ENCODE data around the gene CPEB4.

CPEB4 gene

DNA sequence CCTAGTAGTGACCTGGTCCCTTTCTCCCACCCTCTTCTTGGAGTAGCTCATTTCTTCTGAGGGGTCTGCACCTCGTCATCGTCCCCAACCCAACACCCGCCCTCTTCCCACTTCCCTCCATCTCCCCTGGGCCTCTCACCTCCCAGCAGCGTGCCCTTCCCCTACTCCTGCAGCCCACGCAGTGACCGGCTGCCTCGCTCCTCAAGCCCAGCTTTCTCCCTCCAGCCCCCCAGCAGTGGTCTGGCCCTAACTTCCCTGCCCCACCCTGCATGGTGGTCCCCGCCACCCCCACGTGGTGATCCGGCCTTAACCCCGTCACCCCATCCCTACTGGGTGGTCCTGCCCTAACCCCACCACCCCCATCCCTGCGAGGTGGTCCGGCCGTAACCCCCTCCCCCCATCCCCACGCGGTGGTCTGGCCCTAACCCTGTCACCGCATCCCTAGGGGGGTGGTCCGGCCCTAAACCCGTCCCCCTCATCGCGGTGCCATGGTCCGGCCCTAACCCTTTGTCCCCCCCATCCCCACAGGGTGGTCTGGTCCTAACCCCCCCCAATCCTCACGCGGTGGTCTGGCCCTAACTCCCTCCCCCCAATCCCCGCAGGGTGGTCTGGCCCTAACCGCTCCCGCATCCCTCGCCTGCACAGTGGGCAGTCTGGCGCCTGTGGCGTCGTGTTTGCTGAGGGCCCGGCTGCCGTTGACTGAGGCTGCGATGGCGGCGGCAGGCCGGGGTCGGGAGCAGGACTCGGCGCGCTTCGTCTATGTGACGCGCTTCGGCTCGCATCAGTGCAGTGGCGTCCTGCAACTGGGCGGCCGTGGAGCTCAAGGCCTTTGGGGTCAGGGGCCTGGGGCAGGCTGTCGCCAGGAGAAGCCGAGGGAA is 100.6 kb downstream of the CPEB4 start, which contains the start of gene C5orf47:
Gene C5orf47, plus strand, starts transcription at position 617 of the 878 bp plus-strand sequence. Its CDS starts 94 bp downstream, at position 711.
- no peak for DNase-seq

DNA sequence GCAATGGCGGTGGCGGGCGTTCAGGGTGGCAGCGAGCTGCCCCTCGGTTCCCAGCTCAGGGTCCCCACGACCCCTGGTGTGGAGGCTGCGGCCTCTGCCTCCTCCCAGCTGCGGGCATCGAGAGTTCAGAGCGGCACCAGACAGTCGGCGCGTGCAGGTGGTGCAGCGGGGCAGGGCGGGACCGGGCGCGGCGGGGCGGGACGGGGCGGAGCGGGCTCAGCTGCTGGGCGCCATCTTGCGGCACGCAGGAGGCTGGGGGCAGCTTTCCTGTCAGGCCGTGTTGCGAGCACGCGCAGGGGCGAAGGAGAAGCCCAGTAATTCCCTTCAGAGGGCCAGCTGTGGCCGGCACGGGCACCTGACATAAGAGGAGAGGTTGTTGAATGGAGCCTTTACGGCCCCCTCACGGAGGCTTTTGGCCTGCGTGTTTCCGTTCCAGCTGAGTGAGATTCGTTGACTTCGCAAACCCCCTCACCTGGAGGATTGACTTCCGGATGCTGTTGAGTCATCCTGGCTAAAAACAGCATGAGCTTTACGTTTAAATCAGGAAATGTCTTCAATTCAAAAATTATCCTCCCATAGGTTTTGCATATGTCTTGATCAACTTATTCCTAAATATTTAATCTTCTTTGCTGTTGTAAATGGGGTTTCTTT is 101.4 kb downstream of the CPEB4 start:
- DNase-seq = no peak

DNA sequence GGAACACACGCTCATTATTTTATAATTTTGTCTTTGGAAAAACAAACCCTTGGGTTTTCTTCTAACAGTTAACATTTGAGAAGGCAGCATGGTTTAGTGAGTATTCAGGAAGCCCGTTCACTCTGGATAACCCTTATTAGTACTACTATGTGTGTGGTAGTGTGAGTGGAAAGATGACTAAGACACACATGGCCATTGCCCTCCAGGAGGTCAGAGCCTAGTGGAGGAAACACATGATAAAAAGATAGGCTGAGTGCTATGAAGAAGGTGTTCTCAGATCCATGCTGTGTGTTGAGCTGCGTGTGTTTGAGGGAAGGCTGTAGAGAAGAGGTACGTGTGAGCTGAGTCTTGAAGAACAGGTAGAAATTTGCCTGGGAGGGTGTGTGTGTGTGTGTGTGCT is 109.2 kb downstream of the CPEB4 start:
- no peak for DNase-seq

DNA sequence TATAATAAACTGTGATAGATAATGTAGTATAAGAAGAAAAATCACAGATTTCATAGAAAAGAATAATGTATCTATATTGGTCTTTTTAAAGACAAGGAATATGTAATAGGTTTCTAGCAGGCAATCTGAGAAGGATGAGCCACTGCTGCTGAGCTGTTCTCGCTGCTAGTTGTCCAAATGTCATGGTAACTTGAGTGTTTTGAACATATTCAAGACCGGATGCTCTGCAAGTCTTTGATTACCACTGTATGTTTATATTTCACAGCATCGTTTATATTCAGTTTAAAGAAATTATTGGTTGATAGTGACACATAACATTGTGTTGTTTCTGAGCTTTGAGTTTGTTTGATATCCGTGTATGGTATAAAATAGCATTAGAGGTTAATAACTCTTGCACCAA is 110.4 kb downstream of the CPEB4 start:
- no peak for DNase-seq

DNA sequence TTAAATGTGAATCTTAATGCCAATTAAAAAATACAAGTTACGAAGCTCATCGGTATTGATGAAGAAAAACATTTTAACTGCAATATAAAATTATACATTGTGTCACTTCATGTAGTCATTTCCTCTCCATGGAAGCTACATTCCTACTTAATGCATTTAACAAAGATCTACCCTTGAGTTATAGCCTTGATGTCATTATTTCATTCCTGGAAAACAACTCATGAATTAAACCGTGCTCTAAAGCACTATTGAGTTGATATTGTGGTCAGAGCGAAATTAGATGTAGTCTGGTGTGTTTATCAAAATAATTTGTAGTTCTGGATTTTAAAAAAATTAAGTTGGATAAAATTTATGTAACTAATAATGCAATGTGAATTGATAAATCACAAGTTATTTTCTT is 111.9 kb downstream of the CPEB4 start:
- DNase-seq = no peak

DNA sequence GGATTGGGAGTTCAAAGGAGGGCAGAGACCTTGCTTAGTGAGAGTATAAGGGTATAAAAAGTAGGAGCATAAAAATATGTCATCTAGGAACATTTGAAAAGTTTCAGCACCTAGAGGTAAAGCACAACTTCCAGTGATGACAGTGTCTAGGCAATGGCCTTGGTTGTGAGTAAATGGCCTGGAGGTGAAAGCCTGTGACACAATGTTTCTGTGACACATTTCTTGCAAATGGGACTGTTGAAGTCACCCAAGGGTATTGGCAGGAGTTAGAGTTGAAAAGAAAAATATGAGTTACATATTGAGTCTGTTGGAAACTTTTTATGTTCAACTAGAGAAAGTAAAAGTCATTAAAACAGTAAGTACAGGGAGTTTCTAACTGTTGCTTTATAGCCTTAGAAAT is 115.6 kb downstream of the CPEB4 start:
- no peak for DNase-seq

DNA sequence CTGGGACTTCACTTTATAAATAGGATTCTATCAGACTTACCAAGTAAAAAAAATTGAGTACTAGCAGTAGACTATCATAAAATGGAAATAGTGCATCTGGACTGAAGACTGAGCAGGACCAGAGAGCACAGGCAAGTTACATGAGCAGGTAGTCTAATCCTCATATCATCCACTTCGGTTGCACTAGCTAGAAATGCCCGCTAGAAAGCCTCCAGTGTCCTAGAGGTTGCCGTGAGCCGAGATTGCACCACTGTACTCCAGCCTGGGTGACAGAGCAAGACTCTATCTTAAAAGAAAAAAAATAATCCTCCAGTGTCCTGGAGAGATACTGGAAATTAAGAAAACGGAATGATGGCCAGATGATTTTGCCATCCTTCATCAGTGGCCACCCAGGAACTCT is 120.8 kb downstream of the CPEB4 start:
- no peak for DNase-seq

DNA sequence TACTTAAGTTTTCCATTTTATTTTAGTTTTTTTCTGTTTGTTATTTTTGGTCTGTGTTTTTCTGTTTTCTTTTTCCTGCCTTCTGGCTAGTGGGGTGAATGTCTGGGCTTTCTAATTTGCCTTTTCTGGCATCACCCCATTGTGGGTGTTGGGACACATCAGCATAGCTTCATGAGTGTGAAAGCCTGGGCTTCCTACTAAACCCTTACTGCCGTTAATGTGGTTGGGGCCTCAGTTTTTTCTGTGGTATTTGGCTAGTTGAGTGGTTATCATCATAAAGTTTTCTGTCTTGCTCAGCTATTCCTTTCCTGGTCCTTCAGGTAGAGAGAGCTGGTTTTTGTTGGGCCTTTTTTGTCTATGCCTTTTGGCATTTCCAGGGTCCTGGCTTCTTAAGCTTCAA is 122.2 kb downstream of the CPEB4 start:
- no peak for DNase-seq

DNA sequence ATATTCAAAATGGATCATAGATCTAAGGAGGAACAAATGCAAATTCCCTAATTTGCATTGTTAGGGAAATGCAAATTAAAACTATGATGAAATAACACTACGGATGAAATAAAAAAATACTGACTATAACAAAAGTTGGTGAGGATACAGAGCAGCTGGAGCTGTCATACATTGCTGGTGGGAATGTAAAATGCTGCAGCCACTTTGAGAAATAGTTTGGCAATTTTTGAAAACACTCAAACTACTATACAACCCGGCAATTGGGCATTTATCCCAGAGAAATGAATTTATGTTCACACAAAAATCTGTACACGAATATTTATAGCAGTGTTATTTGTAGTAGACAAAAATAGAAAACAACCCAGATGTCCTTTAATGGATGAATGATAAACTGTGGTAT is 123.3 kb downstream of the CPEB4 start:
- DNase-seq = no peak

Measured in NCI-H1930 (cell line).